Hematopoietic multipotent progenitor cell treated with erythropoietin and hydrocortisone succinate and interleukin-3 and kit ligand, for 6 days (in vitro differentiated cells): ENCODE results near the gene CLDND2.
"Not testable (repeated sequence)": the region's sequence is repeated elsewhere in the genome, so short reads cannot be mapped to it uniquely, and the experiment has no call there.

Experiments
- DNase-seq: peaks from one replicate; pipeline ENCODE4 v3.0.0-alpha.2; 2015

CLDND2 gene, protein sequence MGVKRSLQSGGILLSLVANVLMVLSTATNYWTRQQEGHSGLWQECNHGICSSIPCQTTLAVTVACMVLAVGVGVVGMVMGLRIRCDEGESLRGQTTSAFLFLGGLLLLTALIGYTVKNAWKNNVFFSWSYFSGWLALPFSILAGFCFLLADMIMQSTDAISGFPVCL

DNA sequence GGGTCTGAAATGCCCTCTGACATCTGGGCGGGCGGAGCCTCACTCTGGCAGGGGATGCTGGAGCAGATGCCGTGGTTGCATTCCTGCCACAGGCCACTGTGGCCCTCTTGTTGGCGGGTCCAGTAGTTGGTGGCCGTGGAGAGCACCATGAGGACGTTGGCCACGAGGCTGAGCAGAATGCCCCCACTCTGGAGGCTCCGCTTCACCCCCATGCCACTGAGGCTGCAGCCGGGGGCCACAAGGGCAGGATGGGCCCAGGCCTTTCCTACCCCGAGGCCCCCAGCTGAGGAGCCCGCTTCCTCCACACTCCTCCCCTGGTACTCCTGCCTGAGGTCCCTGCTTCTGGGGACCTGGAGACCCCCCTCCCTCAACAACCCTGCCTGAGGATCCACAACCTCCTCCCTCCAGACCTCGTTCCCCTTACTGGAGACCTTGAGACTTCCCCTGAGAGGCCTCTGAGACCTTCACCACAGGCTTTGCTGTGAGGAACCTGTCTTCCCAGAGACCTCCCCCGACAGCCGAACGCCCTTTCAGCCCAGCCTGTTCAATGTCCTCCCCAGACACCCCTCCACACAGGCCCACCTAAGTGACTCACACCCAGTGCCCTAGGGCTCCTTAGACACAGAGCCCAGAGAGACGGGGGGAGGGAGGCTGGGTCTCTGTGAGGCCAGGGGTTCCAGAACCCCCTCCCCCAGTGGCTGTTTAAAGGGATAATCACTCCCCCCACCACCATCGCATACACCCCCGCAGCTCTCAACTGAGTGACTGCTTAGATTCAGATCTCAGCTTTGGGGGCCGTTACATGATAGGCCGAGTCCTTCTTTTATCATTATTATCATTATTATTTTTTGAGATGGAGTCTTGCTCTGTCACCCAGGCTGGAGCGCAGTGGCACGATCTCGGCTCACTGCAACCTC lies at the start of gene CLDND2:
TSS of gene CLDND2 (minus strand) at position 638 of the 917 bp plus-strand sequence. CDS start at position 212, 426 bp downstream.
- DNase-seq = peak; percentile 38

DNA sequence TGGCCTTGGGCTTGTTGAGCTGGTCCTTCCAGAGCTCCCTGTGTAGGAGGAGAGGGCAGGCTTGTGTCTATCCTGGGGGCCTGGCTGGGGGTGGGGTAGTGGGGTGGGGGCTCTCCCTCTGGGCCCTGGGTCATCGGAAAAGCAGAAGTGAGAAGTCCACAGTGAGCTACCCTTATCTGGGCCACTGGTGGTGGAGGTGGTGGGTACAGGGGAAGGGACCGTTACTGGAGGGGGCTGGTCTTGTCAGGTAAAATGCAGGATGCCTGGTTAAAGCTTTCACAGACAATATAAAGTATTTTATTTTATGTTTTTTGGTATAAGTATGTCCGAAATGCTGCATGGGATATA lies 49.0 kb upstream of the CLDND2 start:
- peak; percentile 29 for DNase-seq

DNA sequence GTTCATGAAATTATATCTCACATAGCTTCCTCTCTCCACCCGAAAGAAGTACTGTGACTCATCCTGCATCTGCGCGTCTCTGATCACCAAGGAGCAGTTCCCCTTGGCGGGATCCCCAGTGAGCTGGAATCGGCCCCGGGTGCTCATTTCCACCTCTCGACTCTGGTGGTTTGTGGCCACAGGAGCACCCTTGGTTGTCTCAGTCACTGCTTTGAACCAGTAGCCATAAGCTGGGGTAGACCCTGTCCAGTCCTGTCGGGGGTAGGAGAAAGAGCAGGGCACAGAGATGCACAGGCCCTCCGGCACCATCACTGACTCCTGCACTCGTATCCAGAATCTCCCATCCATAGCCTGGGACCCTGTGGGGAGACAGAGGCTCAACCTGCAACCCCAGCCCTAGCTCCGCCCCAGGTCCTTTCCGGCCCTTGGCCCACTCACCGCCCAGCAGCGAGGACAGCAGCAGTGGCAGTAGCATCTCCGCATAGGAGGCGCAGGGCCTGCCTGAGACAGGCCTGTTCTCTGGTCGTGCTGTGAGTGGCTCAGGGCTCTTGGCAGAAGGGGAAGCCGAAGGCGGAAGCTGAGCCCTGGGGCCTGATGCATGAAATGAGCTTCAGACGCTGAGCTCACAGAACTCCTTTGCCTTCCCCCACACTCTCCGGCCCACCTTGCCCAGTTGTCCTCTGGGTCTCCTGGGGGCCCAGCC lies 48.5 kb upstream of the CLDND2 start, which contains the start of gene SIGLEC10:
TSS of gene SIGLEC10 (minus strand) at position 536 of the 703 bp plus-strand sequence. CDS start at position 475, 61 bp downstream.
- peak; percentile 79 for DNase-seq

DNA sequence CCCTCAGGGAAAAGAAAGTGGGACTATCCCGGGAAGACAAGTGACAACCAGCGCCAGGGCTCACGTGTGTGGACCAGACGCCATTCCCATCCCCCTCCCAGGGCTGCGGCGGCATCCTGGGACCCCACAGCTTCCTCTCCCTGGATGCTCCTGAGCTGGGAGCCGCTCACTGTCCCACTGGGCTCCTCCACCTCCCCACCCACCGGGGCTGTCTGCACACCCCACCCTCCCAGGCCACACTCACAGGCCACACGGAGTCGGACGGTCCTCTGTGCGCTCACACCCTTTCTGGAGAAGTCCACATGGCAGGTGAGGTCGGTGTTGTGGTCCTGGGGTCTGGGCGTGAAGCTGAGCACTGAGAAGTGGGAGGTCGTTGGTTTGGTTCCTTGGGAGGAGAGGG lies 47.6 kb upstream of the CLDND2 start:
- not testable (repeated sequence) for DNase-seq

DNA sequence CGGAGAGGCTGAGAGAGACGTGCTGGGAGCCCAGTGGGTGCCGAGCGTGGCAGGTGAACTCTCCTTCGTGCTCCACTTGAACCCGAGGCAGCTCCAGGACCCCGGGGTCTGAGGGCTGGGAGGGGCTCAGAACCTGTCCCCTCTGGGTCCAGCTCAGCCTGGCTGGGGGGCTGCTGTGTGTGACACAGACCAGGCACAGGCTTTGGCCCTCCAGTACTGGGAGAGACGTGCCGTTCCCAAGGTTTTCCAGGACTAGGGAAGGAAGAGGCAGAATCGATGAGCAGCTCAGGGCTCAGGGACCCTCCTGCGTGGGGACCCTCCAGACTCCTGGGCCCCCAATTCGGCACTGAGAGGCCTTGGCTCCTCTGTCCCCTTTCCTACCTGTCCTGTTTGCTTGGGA lies 46.4 kb upstream of the CLDND2 start:
- DNase-seq = no peak

DNA sequence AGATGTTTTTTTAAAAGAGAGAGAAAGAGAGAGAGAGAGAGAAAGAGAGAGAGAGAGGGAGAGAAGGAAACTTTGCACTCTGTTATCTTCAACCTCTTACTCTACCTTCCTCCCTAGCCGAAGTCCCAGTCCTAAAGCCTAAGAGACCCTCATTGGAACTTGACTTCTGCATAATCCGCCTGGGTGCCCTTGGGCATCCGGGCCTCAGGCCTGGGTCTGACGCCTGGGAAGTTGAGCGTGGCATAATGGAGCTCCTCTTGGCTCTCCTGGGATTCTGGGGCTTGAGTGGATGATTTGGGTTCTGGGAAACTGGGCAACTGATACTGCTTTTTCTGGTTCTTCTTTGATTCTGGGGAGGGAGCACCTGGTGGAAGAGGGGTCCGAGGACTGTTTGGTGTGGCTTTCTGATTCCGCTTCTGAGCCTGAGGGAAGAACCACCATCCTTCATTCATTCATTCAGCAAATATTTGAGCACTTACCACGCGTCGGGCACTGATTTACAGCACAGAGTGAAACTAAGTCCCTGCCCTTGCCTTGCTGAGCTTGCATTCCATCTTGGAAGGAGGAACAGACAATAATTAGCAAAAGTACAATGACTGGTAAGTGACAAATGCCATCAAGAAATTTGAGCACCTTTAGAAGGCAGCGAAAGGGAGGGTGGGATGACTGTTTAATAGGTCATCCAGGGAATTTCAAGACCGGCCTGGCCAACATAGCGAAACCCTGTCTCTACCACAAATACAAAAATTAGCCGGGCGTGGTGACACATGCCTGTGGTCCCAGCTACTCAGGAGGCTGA lies 42.3 kb upstream of the CLDND2 start:
- no peak for DNase-seq

DNA sequence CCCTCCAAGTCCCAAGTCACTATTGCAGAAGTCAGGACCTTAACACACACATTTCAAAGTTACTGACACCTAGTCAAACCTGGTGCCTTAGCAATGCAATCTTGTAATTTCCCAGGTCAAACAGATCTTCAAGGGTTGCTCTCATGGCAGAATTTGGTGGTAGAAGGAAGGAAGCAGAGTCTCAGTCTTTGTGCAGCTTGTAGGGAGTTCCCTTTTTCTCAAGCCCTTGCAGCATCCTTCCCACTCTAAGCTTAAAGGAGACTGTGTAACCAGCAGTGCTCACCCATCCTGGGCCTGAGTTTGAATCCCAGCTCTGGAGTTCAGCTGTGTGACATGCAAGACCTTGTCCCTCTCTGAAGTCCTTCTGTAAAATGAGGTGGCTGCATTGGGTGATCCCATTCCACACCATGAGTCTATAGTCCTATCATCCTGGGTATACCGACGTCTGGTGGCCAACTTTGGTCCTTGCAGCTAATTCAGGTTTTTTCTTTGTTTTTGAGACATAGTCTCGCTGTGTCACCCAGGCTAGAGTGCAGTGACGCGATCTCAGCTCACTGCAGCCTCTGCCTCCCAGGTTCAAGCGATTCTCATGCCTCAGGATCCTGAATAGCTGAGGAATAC lies 38.8 kb upstream of the CLDND2 start:
- peak; percentile 69 for DNase-seq

DNA sequence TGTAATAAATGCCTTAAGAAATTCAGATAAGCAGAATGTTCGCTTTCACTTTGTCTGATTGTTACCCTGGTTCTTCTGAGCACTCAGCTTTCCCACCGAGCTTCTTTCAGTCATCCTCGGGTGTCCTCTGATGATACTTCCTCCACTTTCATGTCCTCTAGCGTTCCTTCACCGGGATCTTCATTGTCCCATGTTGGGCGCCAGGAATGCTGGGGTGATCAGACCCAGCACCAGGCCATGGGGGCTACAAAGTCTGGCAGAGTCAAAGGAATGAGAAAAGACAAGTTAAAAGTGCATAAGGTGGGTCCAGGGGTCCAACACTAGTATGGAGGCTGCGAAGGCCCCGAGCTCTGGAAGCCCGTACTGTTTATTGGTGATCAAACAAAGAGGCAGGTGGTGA lies 33.3 kb upstream of the CLDND2 start:
- DNase-seq = no peak

DNA sequence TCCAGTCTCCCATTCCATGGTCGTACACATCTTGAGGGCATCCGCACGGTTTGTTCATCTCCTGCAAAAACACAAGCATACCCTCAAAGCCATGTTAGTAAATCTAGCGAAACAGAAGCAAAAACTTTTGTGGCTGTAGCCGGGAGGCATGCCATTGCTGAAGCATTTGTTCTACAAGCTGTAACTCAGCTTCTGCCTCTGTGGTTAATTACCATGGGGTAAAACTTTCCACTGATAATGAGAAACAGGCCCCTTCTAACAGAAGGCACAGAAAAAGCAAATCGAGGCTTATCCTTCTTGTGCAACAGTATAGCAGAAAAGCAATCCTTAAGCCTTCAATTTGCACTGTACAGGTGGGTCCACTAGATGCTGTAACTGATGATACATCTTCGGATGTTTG lies 31.1 kb upstream of the CLDND2 start:
- not testable (repeated sequence) for DNase-seq

DNA sequence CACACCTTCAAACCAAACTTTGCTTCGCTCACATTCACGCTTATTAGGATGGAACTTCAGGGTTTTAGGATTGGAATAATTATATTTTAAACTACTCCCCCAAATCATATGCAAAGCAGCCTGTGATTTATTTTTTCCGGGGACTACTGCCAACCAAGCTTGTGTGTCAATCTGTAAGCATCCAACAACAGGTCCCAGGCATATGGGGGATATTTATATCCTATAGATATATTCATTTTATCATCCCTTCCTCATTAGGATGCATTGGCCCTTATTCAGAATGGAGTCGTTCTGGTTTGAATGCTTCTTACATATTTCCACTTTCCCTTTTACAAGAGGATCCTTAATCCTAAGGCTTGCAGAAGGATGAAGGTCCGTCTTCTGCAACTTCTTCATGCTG lies 30.4 kb upstream of the CLDND2 start:
- no peak for DNase-seq

DNA sequence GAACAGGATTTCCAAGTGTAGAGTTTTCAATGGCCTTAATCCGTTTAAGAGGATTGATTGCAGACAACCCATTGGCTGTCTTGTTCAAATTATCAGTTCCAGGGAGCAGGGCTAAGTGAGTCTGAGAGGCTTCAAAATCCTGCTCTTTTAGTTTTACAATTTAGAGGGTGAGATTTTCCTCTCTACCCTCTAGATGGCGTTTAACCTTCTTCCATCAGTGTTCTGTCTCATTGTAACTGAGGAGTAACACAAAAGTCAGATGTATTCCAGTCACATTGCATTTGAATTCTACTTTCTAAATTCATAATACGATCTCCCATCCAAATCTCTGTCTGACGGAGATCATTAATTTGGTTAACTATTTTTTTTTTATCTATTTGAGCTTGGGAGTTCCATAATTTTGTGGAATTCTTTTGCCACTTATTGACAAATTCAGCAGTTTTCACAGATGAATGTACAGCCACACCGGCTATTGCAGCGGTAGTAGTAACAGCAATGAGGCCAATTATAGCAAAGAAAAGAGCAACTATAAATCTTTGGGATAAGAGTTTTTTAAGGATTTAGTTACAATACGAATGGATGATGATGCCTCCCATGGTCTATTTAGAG lies 29.4 kb upstream of the CLDND2 start:
- DNase-seq = peak; percentile 85

DNA sequence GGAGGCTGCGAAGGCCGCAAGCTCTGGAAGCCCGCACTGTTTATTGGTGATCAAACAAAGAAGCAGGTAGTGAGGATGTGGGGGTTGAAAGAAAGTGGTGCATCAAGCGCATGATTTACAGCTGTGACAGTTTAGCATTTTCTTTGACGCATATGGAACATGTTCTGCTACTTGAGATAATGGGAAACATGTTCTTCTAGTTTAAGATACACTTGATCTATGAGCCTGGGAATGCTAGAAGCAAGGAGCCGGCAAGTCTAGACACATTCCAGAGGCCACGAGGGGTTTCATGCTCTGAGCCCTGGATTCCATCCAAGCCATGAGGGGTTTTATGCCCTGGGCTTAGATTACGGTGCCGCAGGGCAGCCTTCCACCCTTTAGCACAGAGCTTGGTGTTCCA lies 28.6 kb upstream of the CLDND2 start:
- not testable (repeated sequence) for DNase-seq

DNA sequence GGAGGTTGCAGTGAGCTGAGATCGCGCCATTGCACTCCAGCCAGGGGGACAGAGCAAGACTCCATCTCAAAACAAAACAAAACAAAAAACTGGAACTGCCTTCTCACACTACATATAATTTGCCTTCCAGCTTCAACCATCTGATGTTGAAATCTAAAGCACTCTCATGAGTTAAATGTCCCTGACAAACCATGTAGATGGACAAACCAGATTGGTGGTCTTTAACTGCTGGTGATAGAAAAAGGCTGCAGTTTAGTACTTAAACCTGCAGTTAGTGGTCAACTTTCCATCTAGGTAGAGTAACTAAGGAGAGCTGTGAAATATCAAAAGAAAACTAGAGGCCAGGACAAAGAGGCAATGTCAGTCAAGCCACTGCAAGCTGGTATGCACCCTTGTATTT lies 27.4 kb upstream of the CLDND2 start:
- DNase-seq = no peak

DNA sequence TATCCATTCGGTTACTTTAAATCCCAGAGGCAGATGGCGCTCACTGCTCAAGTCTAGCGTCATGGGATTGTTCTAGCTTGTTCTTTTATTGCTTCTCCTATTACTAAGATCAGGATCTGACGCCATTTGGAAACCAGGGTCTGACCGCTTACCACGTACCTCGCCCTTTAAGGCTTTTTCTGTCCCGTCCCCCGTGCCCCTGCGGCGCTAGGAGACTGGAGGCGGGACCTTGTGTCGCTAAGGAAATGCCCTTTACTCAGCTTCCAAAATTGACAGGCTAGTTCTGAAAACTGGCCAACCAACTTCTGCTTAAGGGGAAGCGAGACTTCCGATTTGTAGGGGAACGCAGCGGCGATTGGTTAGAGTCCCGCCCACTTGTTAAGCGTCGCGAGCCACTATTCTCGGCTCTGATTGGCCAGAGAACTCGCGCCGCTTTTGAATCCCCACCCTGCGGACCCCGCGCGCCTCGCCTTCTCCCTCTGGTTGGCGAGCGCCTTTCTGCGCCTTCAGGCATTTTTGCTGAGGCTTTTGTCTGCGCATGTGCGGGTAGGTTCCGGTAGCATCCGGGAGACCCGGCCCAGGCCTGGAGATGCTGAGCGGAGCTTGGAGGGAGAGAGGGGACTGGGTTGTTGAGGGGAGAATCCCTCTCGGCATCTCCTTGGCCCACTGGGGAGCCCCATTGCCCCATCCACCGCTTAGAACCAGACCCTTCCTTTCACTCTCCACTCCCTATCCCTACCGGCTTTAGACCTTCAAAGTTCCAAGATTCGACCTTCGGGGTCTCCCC lies 25.4 kb upstream of the CLDND2 start:
- DNase-seq = peak; percentile 100

DNA sequence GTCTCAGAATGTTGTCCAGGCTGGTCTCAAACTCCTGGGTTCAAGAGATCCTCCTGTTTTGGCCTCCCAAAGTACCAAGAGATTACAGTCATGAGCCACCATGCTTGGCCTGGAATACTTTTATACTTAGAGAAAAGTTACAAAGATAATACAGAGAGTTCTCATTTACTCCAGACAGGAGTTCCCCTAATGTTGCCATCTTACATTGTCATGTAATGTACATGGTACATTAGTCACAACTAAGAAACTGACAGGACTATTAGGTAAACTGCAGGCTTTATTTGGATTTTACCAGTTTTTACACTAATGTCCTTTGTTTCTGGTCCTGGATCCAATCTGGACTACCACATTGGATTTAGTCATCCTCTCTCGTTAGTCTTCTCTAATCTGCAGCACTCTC lies 23.9 kb upstream of the CLDND2 start:
- no peak for DNase-seq

DNA sequence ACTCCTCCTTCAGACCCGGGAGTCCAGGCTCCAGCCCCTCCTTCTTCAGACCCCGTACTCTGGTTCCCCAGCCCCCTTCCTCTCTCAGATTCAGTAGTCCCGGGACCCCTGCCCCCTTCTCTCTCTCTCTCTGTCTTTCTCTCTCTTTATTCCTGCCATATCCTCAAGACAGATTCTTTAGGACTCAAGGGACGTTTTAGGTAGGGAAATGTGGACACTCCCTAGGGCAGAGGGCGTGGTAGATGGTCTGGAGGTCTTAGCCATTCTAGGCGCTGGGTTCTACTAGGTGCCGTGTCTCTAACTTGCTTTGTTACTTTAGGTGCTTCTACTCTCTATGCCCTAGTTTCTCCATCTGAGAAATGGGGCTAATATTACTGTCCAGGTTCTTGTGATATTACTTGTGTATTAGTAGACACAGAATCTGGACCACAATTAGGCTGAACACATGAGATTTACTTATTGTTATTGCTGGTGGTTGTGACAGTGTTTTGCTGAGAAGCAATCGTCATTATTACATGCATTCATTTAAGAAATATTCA lies 22.3 kb upstream of the CLDND2 start:
- DNase-seq = no peak

DNA sequence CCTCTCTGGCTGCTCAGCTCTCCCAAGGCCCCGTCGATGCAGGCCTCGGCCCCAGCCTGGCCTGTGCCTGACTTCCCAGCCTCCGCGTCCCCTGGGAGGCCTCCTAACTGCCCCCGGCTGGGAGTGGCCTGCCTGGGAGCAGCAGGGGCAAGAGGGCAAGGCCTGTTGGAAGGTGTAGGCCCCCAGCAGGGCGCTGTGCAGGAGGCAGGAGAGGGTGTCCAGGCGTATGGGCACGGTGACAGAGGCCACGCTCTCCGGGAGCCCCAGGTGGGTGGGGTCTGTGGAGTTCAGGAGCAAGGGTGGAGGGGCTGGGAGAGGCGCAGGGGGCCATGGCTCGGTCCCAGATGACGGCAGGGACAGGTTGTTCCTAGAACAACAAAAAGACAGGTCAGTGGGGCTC lies 20.3 kb upstream of the CLDND2 start:
- no peak for DNase-seq

DNA sequence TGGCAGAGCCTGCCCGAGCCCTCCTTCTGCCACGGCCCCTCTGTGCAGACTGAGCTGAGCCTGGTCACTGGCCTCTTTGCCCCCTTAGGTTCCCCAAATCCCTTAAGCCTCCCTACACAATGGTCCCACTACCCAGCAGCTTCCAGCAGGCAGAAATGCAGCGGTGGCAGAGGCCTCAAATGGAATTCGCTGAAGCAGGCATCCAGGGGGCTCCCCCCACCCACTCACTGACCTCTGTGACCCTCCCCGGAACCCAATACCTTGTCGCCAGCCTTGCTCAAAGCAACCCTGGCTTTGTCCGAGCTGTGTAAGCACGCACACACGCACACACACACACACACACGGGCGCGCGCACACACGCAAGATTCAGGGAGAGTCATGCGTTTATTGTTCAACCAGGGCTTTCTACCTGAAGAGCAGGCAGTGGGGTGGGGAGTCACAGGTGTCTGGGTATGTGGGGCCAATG lies 19.2 kb upstream of the CLDND2 start, which contains the start of gene LIM2:
TSS of gene LIM2 (minus strand) at position 51 of the 466 bp plus-strand sequence. CDS start 531 bp downstream, outside the sequence.
- no peak for DNase-seq

DNA sequence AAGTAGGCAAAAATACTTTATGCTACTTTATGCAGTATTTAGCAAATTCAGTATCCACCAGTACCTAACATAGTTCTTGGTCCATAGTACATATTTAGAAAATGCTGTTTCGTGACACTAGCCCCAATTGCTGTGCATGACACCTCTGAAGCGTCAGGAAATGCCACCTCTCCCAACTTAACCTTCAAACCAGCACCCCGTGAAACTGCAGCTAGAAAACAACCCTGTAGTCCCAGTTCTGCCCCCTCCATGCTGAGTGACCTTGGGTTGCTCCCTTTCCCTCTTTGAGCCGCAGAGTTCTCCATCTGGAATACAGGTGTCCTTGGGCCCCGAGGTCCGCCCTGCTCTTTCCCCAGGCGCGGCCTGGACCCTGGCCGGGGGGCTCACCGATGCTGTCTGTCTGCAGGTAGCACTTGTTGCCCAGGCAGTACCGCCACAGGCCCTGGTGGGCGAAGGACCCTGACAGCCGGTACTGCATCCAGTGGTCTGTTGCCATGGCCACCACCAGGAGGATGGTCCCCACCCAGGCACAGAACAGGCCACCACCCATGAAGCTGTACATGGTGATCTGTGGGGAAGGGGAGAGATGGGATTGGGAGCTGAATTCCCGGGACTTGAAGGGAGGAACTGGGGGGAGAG lies 18.2 kb upstream of the CLDND2 start:
- DNase-seq = no peak

DNA sequence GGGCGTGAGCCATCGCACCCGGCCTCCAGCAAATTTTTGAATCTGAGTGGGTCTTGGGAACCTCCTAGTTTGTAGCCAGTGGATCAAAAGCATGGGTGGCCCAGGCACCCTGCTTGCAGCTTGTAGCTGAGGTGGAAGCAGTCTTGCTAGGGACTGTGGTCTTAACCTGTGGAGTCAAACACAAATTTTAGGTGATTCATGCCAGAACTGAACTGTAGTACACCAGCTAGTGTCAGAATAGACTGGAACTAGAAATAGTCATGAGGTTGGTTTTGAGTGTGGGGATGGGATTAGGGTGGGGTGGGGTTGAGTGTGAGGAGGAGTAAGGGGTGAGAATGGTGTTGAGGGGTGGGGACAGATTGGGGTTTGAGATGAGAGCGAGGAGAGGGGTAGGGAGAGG lies 13.2 kb upstream of the CLDND2 start:
- DNase-seq = no peak
